ENCODE measurements around the gene DDX4. TPM values are rescaled to one million over a fixed set of nuclear protein-coding genes. Genes with fewer than 3 reads are reported as not detected.
A peak's percentile ranks its signal among the peaks of the same experiment; 100 is the strongest.

DDX4 gene
- total and polyA plus RNA-seq, 8 donors: not detected

DNA sequence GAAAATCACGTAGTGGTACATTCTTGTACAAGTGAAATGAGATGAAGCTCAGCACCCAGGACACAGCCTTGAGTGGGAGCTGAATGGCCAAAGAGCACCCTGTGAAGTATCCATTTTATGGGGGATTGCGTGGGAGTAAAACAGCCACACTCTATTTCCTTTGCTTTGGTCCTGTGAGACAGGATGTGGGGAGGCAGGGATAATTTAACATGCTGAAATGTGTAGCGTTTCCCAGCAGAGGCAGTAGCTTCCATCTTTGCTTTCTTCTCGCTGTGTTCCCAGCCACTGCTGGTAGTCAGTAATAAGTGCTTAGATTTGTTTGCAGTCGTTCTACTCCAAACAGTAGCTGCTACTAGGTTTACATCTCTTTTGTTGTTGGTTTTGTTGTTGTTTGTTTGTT, 117.6 kb downstream of the DDX4 start:
- no peak overlapping the region for H3K27ac ChIP-seq
- WGBS, 5 donors: 59 to 78% (median 65%) methylated on average over 5 of the region's 5 CpGs
- intact Hi-C loops (cut with DNase I; ENCODE audit: low total_unique reads): no loop called here
- no peak for TF ChIP-seq POLR2A (IDR thresholded peaks at IDR 0.05)
- TF ChIP-seq, protein P1, sequence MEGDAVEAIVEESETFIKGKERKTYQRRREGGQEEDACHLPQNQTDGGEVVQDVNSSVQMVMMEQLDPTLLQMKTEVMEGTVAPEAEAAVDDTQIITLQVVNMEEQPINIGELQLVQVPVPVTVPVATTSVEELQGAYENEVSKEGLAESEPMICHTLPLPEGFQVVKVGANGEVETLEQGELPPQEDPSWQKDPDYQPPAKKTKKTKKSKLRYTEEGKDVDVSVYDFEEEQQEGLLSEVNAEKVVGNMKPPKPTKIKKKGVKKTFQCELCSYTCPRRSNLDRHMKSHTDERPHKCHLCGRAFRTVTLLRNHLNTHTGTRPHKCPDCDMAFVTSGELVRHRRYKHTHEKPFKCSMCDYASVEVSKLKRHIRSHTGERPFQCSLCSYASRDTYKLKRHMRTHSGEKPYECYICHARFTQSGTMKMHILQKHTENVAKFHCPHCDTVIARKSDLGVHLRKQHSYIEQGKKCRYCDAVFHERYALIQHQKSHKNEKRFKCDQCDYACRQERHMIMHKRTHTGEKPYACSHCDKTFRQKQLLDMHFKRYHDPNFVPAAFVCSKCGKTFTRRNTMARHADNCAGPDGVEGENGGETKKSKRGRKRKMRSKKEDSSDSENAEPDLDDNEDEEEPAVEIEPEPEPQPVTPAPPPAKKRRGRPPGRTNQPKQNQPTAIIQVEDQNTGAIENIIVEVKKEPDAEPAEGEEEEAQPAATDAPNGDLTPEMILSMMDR (IDR thresholded peaks at IDR 0.05): no peak
- no peak for TF ChIP-seq POLR2AphosphoS5 (IDR thresholded peaks at IDR 0.05)
- TF ChIP-seq EP300 (IDR thresholded peaks at IDR 0.05): no peak
- H3K36me3 ChIP-seq: no peaks in the 10 kb centered on the region
- DNase-seq: peak in 1 of 2 donors; percentile 31
- H3K4me3 ChIP-seq: no peak overlapping the region
- H3K4me1 ChIP-seq: no peaks in the 10 kb centered on the region
- no peaks in the 10 kb centered on the region for H3K27me3 ChIP-seq
- H3K9me3 ChIP-seq: no peaks in the 10 kb centered on the region

DNA sequence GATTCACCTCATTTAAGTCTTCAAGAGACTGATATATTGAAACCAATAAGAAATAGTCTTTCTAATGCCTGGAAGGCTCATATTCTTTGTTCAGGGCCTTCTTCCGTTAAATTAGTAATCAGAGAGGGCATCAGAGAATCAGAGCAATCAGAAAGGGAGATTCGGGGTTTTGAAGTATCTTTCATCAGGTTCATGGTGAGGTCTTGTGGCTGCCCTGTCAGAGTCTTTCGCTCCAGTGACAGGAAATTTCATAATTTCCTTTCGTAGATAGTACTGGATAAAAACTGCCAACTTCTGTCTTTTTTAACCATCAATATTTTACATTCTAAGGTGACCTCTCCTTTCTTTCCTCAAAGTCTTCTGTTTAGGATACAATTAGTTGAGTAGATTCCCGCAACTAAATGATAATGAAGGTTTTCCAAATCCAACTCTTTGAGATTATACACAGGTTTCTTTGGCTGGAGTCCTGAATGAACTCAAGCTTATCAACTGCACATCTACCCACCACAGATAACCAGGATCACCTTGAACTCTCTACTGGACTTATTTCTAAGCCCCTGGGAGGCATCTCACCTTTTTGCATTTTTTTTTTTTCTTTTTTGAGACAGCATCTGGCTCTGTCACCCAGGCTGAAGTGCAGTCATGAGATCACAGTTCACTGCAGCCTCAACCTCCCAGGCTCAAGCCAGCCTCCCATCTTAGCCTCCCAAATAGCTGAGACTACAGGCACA, 118.8 kb downstream of the DDX4 start:
- TF ChIP-seq, protein P1 (IDR thresholded peaks at IDR 0.05): no peak
- TF ChIP-seq POLR2AphosphoS5 (IDR thresholded peaks at IDR 0.05): no peak
- no peak for TF ChIP-seq POLR2A (IDR thresholded peaks at IDR 0.05)
- no peak for TF ChIP-seq EP300 (IDR thresholded peaks at IDR 0.05)
- peaks cover 0 to 6% (median 2%) of the 10 kb centered on the region in 4 donors for H3K9me3 ChIP-seq
- H3K27ac ChIP-seq: no peak overlapping the region
- no peaks in the 10 kb centered on the region for H3K36me3 ChIP-seq
- peak in 1 of 2 donors; percentile 15 for DNase-seq
- H3K4me3 ChIP-seq: no peak overlapping the region
- H3K4me1 ChIP-seq: no peaks in the 10 kb centered on the region
- 74 to 83% (median 76%) methylated on average over 5 of the region's 5 CpGs for WGBS, 5 donors
- intact Hi-C loops (cut with DNase I; ENCODE audit: low total_unique reads): no loop called here
- no peaks in the 10 kb centered on the region for H3K27me3 ChIP-seq

DNA sequence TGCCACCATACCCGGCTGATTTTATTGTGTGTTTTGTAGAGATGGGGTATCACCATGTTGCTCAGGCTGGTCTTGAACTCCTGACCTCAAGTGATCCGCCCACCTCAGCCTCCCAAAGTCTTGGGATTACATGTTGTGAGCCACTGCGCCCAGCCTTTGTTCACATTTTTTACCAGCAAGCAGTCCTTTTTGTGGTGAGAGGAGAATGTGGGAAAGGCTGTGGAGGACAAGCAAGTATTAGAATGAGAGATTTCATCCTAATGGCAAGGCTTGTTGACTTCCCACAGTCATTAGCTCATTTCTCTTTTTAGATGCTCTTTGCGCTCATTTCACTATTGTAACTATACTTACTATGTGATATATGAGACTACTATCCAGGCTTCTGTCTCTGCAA, 119.4 kb downstream of the DDX4 start:
- H3K4me3 ChIP-seq: no peak overlapping the region
- TF ChIP-seq POLR2A (IDR thresholded peaks at IDR 0.05) (no peak), EP300 (IDR thresholded peaks at IDR 0.05) (no peak), POLR2AphosphoS5 (IDR thresholded peaks at IDR 0.05) (no peak)
- TF ChIP-seq, protein P1 (IDR thresholded peaks at IDR 0.05): no peak
- DNase-seq: no peak
- no peak overlapping the region for H3K27ac ChIP-seq
- WGBS, 5 donors: 80 to 90% (median 89%) methylated on average over 4 of the region's 4 CpGs
- H3K36me3 ChIP-seq: no peaks in the 10 kb centered on the region
- no peaks in the 10 kb centered on the region for H3K27me3 ChIP-seq
- peaks cover 0 to 6% (median 2%) of the 10 kb centered on the region in 4 donors for H3K9me3 ChIP-seq
- intact Hi-C loops (cut with DNase I; ENCODE audit: low total_unique reads): no loop called here
- H3K4me1 ChIP-seq: no peaks in the 10 kb centered on the region

DNA sequence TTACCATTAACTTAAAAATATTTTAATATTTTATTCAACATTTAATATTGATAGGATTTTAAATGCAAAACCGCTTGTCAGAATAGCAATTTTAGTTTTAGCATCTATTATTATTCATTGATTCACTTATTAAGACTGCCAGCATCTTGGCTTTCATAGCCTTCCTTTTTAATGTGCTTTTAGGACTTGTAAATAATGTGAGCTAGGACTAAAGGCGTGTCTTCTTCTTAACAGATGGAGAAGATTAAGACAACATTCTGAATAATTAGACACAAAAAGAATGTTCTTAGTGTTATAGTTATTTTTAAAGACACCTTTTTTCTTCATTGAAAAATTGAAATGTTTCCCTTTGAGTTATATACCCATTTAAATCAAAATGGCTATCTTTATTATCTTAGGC, 120.2 kb downstream of the DDX4 start:
- intact Hi-C loops (cut with DNase I; ENCODE audit: low total_unique reads): no loop called here
- Histone ChIP-seq H3K4me1 (no peaks in the 10 kb centered on the region), H3K27me3 (no peaks in the 10 kb centered on the region), H3K36me3 (no peaks in the 10 kb centered on the region), H3K4me3 (no peak overlapping the region), H3K27ac (no peak overlapping the region), H3K9me3 (peaks cover 0 to 6% (median 2%) of the 10 kb centered on the region in 4 donors)
- TF ChIP-seq, protein P1 (IDR thresholded peaks at IDR 0.05): no peak
- TF ChIP-seq POLR2A (IDR thresholded peaks at IDR 0.05): no peak
- no peak for DNase-seq
- 79 to 86% (median 84%) methylated on average over 2 of the region's 2 CpGs for WGBS, 5 donors
